Measurements from ENCODE around the gene TRIM13. TPM values are rescaled to one million over a fixed set of nuclear protein-coding genes. Genes with fewer than 3 reads are reported as not detected.

The TRIM13 gene
- 13.8 and 18.1 TPM in 2 replicates for total RNA-seq

GRCh38 chr13:49996951-49997895 lies at the start of gene TRIM13:
Gene TRIM13 (plus strand): TSS chr13:49997042. CDS start chr13:50011941, 14,899 bp downstream.

GRCh38 chr13:50015258-50015657 lies 18.4 kb downstream of the TRIM13 start, which contains the start of gene KCNRG:
Gene KCNRG (plus strand): TSS chr13:50015444. CDS start chr13:50015494, 50 bp downstream.

Other genes starting within 250 kb of the TRIM13 start
- 32.6 and 34.0 TPM in 2 replicates for gene KPNA3, start 204.4 kb upstream of the TRIM13 start, total RNA-seq
- gene SPRYD7, start 60.7 kb upstream of the TRIM13 start, total RNA-seq, result 8.5 and 11.1 TPM in 2 replicates
- gene KCNRG, start 18.4 kb downstream of the TRIM13 start, total RNA-seq, result 0.34 TPM in 1 of 2 replicates, not detected in the other

Data from mammary microvascular endothelial cell (primary cell).